GM23338 (cell line): ENCODE data around the gene ALOX15. TPM values are rescaled to one million over a fixed set of nuclear protein-coding genes. Genes with fewer than 3 reads are reported as not detected.

Source experiments
- CREB1 ChIP-seq: fragments of 250-450 bp; sonication (Bioruptor Pico); IDR thresholded peaks from 2 replicates; pipeline ENCODE4 v1.5.0; 2020; ENCODE audit warnings: low read depth, mild to moderate bottlenecking, moderate library complexity
- EZH2 ChIP-seq: fragments of 200-600 bp; sonication (generic); IDR thresholded peaks from one replicate; pipeline ENCODE4 v1.8.0; 2017; ENCODE audit warnings: antibody characterized with exemption, mild to moderate bottlenecking, low read depth; ENCODE audit not compliant: unreplicated experiment
- EZH2phosphoT487 ChIP-seq: fragments of 200-600 bp; sonication (generic); IDR thresholded peaks from one replicate; pipeline ENCODE4 v1.8.1; 2018; ENCODE audit warnings: antibody characterized with exemption; ENCODE audit not compliant: unreplicated experiment
- JUNB ChIP-seq: IDR thresholded peaks from one replicate; pipeline ENCODE4 v1.6.1; 2016; ENCODE audit warnings: antibody characterized with exemption; ENCODE audit not compliant: unreplicated experiment
- NANOG ChIP-seq: IDR thresholded peaks from 2 replicates; pipeline ENCODE4 v1.6.1; 2016; ENCODE audit warnings: antibody characterized with exemption, borderline replicate concordance
- POLR2AphosphoS5 ChIP-seq: IDR thresholded peaks from 2 replicates; pipeline ENCODE4 v1.6.1; 2016; ENCODE audit warnings: antibody characterized with exemption, low read depth
- STAT1 ChIP-seq: IDR thresholded peaks from one replicate; pipeline ENCODE4 v1.6.1; 2016; ENCODE audit warnings: antibody characterized with exemption; ENCODE audit not compliant: unreplicated experiment
- ZNF114 ChIP-seq: fragments of 250-450 bp; sonication (Bioruptor Pico); IDR thresholded peaks from 2 replicates; pipeline ENCODE4 v1.5.0; 2020; ENCODE audit warnings: mild to moderate bottlenecking, moderate library complexity
- ZNF331 ChIP-seq: fragments of 250-450 bp; sonication (Bioruptor Pico); IDR thresholded peaks from 2 replicates; pipeline ENCODE4 v1.5.0; 2020; ENCODE audit warnings: low read depth, mild to moderate bottlenecking, moderate library complexity
- polyA plus RNA-seq: library from polyadenylated mRNA; unstranded; fragments of >200 nt; fragmentation: Nextera tagmentation; extraction: Ambion mirVana; gene quantifications from 2 replicates; pipeline ENCODE4 v1.2.1, GENCODE V29; 2016
- total RNA-seq: library from RNA; depleted of rRNA; stranded (reverse); fragments of >200 nt; shearing (Covaris generic); gene quantifications from 2 replicates; pipeline ENCODE4 v1.2.3, GENCODE V29; 2014
- TF ChIP-seq, protein P1 (sequence below): fragments of 250-450 bp; sonication (Bioruptor Pico); IDR thresholded peaks from 2 replicates; pipeline ENCODE4 v1.5.0; 2020; ENCODE audit warnings: mild to moderate bottlenecking, moderate library complexity
- TF ChIP-seq, protein P2 (sequence below), 2 experiments: fragments of 200-600 bp in 1 of 2; sonication (generic) in 1 of 2; conservative IDR thresholded peaks; 2 replicates each; pipeline versions ENCODE4 v1.5.1 to v1.6.1; 2016 to 2017; ENCODE audit warnings: antibody characterized with exemption in 2 of 2, low read depth in 2 of 2, mild to moderate bottlenecking in 2 of 2, moderate library complexity in 1 of 2

ALOX15 gene
- total and polyA plus RNA-seq, 2 experiments from 2014 or later, result 1.2 to 1.4 TPM

DNA sequence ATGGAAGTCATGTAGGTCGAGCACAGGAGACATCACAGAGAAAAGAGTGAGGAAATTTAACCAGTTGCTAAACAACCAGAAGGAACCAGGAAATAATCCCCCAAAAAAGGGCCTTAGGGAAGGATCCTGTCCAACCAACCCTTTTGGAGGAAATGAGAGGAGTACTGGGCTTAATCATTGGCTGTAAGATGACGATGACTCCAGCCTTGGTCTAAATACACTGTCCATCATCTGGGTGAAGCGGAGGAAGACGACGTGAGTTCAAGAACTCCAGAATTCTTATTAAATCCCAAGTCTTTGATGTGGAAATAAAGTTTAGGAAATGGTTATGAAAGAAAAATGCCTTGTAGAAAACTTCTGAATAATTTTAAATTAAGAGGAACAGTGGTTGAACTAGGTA is 11.5 kb upstream of the ALOX15 start (continued):
- TF ChIP-seq, protein P1, sequence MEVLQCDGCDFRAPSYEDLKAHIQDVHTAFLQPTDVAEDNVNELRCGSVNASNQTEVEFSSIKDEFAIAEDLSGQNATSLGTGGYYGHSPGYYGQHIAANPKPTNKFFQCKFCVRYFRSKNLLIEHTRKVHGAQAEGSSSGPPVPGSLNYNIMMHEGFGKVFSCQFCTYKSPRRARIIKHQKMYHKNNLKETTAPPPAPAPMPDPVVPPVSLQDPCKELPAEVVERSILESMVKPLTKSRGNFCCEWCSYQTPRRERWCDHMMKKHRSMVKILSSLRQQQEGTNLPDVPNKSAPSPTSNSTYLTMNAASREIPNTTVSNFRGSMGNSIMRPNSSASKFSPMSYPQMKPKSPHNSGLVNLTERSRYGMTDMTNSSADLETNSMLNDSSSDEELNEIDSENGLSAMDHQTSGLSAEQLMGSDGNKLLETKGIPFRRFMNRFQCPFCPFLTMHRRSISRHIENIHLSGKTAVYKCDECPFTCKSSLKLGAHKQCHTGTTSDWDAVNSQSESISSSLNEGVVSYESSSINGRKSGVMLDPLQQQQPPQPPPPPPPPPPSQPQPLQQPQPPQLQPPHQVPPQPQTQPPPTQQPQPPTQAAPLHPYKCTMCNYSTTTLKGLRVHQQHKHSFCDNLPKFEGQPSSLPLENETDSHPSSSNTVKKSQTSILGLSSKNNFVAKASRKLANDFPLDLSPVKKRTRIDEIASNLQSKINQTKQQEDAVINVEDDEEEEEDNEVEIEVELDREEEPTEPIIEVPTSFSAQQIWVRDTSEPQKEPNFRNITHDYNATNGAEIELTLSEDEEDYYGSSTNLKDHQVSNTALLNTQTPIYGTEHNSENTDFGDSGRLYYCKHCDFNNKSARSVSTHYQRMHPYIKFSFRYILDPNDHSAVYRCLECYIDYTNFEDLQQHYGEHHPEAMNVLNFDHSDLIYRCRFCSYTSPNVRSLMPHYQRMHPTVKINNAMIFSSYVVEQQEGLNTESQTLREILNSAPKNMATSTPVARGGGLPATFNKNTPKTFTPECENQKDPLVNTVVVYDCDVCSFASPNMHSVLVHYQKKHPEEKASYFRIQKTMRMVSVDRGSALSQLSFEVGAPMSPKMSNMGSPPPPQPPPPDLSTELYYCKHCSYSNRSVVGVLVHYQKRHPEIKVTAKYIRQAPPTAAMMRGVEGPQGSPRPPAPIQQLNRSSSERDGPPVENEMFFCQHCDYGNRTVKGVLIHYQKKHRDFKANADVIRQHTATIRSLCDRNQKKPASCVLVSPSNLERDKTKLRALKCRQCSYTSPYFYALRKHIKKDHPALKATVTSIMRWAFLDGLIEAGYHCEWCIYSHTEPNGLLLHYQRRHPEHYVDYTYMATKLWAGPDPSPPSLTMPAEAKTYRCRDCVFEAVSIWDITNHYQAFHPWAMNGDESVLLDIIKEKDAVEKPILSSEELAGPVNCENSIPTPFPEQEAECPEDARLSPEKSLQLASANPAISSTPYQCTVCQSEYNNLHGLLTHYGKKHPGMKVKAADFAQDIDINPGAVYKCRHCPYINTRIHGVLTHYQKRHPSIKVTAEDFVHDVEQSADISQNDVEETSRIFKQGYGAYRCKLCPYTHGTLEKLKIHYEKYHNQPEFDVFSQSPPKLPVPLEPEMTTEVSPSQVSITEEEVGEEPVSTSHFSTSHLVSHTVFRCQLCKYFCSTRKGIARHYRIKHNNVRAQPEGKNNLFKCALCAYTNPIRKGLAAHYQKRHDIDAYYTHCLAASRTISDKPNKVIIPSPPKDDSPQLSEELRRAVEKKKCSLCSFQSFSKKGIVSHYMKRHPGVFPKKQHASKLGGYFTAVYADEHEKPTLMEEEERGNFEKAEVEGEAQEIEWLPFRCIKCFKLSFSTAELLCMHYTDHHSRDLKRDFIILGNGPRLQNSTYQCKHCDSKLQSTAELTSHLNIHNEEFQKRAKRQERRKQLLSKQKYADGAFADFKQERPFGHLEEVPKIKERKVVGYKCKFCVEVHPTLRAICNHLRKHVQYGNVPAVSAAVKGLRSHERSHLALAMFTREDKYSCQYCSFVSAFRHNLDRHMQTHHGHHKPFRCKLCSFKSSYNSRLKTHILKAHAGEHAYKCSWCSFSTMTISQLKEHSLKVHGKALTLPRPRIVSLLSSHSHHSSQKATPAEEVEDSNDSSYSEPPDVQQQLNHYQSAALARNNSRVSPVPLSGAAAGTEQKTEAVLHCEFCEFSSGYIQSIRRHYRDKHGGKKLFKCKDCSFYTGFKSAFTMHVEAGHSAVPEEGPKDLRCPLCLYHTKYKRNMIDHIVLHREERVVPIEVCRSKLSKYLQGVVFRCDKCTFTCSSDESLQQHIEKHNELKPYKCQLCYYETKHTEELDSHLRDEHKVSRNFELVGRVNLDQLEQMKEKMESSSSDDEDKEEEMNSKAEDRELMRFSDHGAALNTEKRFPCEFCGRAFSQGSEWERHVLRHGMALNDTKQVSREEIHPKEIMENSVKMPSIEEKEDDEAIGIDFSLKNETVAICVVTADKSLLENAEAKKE (CRISPR knock-in tag), result no peak
- no peak for TF ChIP-seq STAT1
- TF ChIP-seq EZH2phosphoT487, result no peak
- TF ChIP-seq EZH2, result no peak
- TF ChIP-seq POLR2AphosphoS5, result no peak
- no peak for TF ChIP-seq NANOG
- no peak for TF ChIP-seq CREB1 (CRISPR knock-in tag)
- TF ChIP-seq ZNF114 (CRISPR knock-in tag), result no peak
- TF ChIP-seq, protein P2, sequence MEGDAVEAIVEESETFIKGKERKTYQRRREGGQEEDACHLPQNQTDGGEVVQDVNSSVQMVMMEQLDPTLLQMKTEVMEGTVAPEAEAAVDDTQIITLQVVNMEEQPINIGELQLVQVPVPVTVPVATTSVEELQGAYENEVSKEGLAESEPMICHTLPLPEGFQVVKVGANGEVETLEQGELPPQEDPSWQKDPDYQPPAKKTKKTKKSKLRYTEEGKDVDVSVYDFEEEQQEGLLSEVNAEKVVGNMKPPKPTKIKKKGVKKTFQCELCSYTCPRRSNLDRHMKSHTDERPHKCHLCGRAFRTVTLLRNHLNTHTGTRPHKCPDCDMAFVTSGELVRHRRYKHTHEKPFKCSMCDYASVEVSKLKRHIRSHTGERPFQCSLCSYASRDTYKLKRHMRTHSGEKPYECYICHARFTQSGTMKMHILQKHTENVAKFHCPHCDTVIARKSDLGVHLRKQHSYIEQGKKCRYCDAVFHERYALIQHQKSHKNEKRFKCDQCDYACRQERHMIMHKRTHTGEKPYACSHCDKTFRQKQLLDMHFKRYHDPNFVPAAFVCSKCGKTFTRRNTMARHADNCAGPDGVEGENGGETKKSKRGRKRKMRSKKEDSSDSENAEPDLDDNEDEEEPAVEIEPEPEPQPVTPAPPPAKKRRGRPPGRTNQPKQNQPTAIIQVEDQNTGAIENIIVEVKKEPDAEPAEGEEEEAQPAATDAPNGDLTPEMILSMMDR (conservative IDR thresholded peaks at IDR 0.05; ENCODE audit: low read depth in 2 of 2), result no peak
- no peak for TF ChIP-seq JUNB
- TF ChIP-seq ZNF331 (CRISPR knock-in tag), result no peak
